LNCaP clone FGC (cell line): ENCODE data around the gene TRIM44.

ENCODE experiments used
- DNase-seq: peaks from one replicate; pipeline ENCODE4 v3.0.0-alpha.2; 2011; ENCODE audit warnings: low read depth
- H3K4me3 ChIP-seq: 2 replicates; pipeline ENCODE4 v1.5.1; 2011; ENCODE audit warnings: mild to moderate bottlenecking, low read depth, low read length, control low read depth
- TF ChIP-seq, protein P1 (sequence below): IDR thresholded peaks from 2 replicates; pipeline ENCODE4 v1.5.1; 2012; ENCODE audit warnings: mild to moderate bottlenecking; ENCODE audit not compliant: control insufficient read depth, insufficient read depth; ENCODE audit errors: extremely low read depth

TRIM44 gene

DNA sequence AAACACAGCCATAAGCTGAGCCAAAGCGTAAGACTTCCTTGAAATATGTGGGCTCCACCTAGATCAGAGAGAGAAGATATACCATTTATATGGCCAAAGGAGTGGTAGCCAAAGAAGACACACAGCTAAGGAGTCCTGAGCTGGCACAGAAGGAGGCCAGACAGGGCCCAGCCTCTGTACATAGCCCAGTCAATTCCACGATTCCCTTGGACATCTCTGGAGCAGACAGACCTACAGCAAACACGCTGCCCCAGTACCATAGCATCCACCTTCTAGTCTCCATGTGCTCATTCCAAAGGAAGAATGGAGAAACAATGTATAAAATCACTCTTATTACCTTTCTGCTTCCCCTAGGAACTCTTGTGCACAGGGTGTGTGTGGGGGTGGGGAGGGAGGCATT, 179.2 kb downstream of the TRIM44 start:
- no peak overlapping the region for H3K4me3 ChIP-seq
- TF ChIP-seq, protein P1, sequence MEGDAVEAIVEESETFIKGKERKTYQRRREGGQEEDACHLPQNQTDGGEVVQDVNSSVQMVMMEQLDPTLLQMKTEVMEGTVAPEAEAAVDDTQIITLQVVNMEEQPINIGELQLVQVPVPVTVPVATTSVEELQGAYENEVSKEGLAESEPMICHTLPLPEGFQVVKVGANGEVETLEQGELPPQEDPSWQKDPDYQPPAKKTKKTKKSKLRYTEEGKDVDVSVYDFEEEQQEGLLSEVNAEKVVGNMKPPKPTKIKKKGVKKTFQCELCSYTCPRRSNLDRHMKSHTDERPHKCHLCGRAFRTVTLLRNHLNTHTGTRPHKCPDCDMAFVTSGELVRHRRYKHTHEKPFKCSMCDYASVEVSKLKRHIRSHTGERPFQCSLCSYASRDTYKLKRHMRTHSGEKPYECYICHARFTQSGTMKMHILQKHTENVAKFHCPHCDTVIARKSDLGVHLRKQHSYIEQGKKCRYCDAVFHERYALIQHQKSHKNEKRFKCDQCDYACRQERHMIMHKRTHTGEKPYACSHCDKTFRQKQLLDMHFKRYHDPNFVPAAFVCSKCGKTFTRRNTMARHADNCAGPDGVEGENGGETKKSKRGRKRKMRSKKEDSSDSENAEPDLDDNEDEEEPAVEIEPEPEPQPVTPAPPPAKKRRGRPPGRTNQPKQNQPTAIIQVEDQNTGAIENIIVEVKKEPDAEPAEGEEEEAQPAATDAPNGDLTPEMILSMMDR, result no peak
- no peak for DNase-seq

DNA sequence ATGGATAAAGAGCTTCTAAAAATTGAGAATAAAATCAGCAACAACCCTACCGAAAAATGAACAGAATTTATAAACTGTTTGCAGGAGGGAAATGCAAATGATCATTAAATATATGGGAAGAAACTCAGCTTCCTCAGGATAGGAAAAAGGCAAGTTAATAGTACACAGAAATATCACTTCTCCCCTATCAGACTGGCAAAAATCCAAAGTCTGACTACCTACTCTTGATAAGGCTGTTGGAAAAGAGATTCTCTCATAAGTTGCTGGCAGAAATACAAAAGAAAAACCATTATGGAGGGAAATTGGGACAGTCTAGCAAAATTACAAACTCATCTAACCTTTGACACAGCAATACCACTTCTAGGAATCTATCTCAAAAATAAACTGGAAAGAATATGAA, 180.4 kb downstream of the TRIM44 start:
- no peak for DNase-seq
- H3K4me3 ChIP-seq, result no peak overlapping the region
- TF ChIP-seq, protein P1, result no peak

DNA sequence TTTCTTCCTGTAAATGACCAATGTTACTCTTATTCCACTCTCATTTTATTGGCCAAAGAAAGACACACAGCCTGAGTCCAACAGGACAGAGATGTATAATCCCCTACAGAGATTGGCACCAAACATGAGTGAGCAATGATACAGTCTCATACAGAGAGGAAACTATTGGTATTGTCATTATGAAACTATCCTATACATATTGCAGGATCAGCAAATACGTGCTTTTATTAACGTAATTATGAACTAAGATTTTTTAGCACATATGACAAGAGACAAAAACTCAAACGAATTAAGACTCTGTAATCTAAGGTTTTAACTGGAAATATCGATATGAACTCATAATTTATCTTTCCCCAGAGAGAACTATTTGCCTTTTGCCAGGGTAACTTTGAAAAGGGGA, 182.0 kb downstream of the TRIM44 start:
- TF ChIP-seq, protein P1, result no peak
- H3K4me3 ChIP-seq, result no peak overlapping the region
- DNase-seq, result no peak

DNA sequence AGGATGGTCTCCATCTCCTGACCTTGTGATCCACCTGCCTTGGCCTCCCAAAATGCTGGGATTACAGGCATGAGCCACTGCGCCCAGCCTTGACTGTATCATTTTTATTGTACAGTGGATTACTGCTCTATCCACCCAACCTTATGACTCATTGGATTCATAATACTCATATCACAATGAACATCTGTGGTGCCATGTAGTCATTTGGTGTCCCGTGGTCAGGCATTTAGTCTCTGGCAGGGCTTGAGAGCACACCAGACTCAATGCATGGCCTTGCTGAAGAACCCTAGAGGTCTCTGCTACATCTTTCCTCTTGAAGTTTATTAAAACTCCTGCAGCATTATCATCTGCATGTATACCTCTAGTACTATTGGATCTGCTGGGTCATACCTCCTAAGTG, 183.3 kb downstream of the TRIM44 start:
- TF ChIP-seq, protein P1, result no peak
- DNase-seq, result no peak
- H3K4me3 ChIP-seq, result no peak overlapping the region

DNA sequence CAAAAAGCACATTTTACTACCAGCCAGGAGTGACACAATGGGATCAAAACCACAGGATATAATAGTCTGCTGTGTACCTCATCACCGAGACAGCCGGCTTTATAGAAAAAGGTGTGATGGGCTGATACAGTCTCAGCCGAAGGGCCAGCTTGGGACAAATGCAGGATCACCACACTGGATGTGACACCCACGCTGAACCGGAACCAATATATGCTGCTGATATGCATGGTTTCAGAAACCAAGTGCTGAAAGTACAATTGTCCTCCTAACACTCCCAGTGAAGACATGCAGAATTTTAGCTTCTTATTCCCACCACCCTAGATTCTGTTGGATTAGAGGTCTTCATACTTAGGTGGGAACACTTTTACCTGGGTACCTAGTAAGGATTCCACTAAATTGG, 184.3 kb downstream of the TRIM44 start:
- no peak for DNase-seq
- TF ChIP-seq, protein P1, result no peak
- H3K4me3 ChIP-seq, result no peak overlapping the region

DNA sequence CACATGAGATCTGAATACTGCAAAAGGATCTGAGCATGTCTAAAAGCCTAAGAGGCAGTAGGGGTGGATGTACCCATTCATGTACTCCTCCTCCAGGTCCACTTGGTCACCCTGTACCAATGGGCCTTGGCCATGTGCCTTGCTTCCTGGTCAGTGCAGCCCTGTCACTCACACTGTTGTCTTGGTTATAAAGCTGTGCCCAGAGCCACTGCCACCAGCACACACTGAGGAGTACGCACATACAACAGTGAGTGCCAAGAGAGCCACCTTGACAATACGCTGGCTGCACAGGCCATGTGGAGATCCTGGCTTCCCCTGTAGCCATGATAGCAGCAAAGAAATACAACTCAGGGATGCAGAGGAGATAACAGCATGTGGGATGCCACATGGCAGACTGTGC, 184.9 kb downstream of the TRIM44 start:
- no peak overlapping the region for H3K4me3 ChIP-seq
- TF ChIP-seq, protein P1, result no peak
- DNase-seq, result no peak

DNA sequence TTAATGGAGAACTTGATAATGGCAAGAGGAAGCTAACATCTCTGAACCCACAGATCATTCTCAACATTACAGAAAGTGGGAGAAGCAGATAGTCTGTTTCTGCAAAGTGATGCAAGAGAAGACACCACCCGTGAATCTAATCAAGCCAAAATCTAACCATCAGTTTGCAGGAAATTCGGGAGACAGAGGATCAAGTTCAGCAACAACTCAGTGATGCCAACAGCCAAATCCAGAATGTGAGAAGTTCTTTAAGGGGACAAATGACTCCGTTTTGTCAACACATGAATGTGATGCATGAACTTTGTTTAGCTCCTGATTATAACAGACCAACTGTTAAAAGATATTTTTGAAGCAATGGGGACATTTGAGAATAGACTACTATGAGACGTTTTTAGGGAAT, 186.0 kb downstream of the TRIM44 start:
- no peak overlapping the region for H3K4me3 ChIP-seq
- TF ChIP-seq, protein P1, result no peak
- no peak for DNase-seq
